Cardiac septum (tissue), 1 donor: Measurements from ENCODE around the gene RIOK1. TPM values are rescaled to one million over a fixed set of nuclear protein-coding genes. Genes with fewer than 3 reads are reported as not detected.

Source experiments
- DNase-seq: peaks from one replicate; pipeline ENCODE4 v3.0.0-alpha.2; 2020; ENCODE audit warnings: low spot score
- intact Hi-C: fragments of 100-400 bp; cut with DNase I; formaldehyde crosslinking; loops from one replicate; pipeline ENCODE4 v1.14.0; 2022
- total RNA-seq: library from RNA; stranded (reverse); fragmentation: NEBNext Ultra II Directional; extraction: Animal tissue kit (Norgen Biotek cat#: 25700); gene quantifications from one replicate; pipeline ENCODE4 v1.2.1, GENCODE V29; 2021
- donor health status: DM: no; HTN: no; CAD: no.

Gene RIOK1
- total RNA-seq, 1 donor from 2014 or later, result 11.9 TPM

DNA sequence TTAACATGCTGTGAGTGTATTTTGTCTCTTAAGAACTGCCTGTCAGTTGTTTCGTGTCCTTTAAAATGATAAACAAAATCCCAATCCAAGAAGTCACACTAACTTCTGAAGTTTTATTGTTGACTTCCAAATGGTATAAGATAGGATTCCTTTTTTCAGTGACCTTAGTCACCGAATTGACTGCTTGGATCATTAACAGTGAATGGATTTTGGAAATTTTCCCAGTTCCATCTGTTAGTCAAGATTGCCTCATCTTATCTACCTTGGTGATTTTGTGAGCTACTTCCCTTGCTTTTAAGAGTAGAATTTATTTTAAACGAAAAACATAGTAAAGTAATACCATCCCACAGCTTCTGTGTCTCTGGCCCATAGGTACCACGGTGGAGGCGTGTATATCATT is 14.9 kb downstream of the RIOK1 start:
- DNase-seq, result no peak
- intact Hi-C loops, result no loop called here

DNA sequence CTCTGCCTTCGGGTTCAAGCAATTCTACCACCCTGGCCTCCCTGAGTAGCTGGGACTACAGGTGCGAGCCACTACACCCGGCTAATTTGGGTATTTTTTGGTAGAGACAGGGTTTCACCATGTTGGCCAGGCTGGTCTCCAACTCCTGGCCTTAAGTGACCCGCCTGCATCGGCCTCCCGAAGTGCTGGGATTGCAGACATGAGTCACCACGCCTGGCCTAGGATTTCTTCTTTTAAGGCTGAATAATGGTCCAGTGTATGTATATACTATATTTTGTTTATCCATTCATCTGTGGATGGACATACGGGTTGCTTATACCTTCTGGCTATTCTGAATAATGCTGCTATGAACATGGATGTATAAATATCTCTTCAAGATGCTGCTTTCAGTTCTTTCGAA is 17.1 kb downstream of the RIOK1 start:
- no peak for DNase-seq
- intact Hi-C loops, result no loop called here

DNA sequence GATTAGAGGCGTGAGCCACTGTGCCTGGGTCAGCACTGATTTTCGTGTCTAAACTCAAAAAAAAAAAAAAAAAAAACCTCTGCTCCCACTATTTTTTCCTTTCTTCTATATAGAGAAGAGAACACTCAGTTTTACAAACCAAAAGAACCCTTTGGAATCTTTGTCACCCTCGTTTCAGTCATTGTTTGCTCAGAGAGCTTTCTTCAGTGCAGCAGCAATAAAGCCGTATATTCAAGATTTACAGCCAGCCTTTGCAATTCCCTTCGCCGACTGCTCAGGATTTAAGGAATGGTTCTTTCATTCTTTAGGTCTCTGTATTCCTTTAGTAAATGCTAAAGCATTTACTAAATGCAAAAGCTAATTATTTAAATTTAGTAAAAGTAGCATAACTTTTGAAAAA is 20.1 kb downstream of the RIOK1 start:
- no peak for DNase-seq
- intact Hi-C loops, result no loop called here

DNA sequence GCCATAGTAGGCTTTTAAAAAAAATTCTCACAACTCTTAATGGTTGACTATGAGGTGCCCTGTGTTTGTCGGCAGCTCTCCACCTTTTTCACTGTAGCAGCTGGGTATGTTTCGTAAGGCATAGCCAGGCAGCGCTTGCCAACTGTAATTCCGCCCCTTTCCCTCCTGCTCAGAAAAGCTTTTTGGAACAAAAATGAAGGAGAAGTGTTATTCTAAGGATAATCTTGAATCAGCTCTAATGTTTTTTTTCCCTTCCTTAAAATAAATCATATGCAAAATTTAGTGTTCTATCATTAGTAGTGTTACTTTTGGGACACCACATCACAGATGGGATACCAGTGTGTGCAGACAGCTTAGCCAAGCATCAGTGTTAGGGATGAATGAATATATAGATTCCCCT is 21.2 kb downstream of the RIOK1 start:
- no peak for DNase-seq
- intact Hi-C loops, result no loop called here

DNA sequence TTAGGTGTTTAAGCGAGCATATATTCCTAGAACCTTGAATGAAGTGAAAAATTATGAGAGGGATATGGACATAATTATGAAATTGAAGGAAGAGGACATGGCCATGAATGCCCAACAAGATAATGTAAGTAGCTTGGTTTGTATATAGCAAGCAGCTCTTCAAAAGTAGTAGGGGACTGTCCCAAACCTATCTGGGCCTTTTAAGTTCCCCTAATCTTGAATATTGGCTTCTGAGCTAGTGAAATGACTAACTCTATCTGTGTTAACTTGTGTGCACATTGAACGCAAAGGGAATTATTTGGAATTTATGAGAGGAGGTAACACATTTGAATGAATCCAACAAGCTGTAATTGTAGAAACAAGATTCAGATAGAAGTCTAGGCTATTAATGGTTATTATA is 21.7 kb downstream of the RIOK1 start:
- no peak for DNase-seq
- intact Hi-C loops, result no loop called here

DNA sequence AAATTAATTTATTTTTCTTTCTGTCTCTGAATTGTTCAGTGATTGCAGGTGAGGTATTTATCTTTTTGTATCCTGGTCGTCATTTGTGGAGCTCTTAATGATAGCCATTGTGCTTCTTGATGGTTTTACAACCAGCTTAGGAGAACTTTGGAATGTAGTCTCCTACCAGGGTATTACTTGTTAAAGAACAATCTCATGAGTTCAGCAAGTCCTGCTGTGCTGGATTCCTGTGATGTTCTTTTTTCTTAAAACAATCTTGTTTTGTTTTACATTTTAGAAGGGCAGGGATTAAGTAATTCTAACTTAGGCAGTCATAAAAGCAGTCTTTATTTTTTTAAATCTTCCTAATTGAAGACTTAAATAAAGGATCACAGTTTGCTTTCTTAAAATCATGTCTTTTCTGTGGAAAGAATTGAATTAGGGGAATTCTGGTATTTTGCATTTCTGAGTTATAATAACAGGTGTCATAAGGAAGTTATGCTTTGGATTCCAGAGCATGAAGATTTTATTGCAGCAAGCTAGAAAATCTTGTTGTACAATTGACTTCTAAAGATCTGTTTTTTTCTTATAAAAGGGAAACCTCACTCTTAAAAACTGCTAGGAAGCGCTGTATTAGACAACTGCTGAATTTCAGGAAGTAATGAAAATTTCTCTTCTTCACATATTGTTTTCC is 23.7 kb downstream of the RIOK1 start:
- intact Hi-C loops, result no loop called here
- DNase-seq, result no peak

DNA sequence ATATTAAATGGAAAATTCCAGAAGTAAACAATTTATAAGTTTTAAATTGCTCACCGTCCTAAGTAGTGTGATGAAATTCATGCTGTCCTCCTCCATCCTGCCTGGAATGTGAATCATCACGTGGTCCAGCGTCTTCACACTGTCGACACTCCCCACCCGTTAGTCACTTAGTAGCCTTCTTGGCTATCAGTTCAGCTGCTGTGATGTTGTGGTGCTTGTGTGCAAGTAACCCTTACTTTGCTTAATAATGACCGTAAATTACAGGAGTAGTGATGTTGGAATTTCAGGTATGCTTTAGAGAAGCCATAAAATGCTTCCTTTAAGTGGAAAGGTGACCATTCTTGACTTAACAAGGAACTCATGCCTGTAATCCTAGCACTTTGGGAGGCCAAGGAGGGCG is 25.2 kb downstream of the RIOK1 start:
- intact Hi-C loops, result no loop called here
- DNase-seq, result no peak

DNA sequence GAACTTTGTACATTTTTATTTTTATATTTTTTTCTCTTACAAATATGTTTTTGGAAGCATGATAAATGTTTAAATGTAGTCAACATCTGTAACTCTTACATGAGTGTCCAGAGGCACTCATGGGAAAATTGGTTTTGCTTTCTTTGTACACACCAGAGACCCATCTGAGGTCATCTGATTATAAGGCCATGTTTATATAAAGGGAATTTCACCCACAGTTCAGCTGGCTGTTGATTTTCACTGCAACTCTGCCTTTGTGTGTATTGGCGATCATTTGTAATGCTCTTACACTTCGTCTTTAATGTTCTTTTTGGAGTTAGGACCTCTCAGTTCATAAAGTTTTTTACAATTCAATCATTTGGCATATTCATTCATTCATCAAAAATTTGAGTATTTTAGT is 28.1 kb downstream of the RIOK1 start:
- DNase-seq, result no peak
- intact Hi-C loops, result no loop called here

DNA sequence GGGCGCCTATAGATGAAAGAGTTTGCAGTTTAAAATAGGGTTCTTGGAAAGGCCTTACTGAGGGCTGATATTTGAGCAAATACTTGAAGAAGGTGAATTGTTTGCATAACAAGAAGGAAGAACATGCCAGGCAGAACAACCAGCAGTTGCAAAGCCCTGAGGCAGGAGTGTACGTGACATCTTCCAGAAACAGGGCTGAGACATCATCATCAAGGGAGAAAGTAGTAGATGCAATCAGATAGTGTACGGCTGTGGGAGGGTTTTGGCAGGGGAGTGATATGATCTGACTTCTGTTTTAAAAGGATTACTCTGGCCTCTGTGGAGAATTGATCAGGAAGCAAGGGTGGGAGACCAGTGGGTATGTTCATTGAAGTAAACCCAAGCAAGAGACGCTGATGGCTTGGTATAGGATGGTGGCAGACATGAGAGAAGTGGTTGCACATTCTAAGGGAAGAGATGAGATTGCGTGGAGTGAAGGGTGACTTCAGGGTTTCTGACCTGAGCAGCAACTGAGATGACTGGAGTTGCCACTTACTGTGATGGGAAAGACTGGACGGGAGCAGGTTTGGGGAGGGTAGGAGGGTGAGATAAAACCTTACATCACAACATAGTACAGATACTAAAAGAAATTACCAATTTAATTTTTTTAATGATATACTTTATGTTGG is 28.8 kb downstream of the RIOK1 start:
- intact Hi-C loops, result no loop called here
- DNase-seq, result no peak

DNA sequence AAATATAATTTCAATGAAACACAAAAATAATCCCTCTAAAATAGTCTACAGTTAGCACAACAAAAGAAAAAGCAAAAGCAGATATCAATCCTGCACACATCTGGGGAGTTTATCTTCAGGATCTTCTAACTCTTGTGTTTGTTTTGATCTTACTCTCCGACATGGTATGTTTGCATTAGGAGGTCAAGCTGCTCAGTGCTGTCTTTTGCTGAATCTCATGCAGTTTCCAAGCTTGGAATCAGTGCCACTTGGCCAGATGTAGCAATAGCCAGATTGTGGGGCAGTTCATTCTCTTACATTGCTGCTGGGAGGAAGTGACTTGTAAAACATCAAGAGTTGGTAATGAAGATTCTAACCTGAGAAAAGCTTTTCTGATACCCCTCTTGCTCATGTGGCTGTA is 29.5 kb downstream of the RIOK1 start:
- intact Hi-C loops, result no loop called here
- no peak for DNase-seq

DNA sequence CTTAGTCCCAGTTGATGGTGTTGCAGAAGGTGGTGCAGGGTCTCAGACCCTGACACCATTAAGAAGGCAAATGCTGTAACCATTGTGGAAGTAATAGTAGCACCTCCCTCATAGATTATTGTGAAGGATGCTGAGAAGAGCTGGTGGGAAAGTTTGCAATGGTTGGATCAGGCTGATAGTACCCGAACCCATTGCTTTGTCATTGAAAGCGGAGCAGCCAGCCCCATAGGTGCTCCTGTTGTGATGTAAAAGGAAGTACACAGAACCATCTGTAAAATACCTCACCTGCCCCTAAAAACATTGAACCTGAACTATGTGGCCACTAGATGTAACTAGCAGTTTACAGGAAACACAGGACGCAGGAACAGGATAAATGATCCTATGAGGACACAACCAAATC is 31.5 kb downstream of the RIOK1 start:
- DNase-seq, result no peak
- intact Hi-C loops, result loop anchor here (10.0 kb wide), 1 partner anchor 124 kb away; the partner anchor contains the start of gene DSP

DNA sequence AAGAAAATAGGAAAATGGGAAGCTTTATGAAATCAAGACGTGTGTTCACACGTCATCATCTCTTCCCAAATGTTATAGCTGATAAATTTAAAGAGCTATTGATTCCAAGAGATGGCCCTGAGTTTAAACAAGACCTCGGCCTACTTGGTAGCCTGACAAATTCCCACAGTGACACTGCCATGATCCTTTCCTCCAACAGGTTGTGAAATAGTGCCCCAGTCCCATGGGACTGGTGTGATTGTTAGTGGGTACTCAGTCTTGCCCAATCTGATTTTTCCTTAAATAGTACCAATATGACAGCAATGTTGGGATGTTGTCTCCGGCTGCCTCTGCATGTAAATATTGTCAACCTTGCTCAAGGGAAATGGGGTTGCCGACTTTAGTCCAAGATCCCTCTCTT is 34.5 kb downstream of the RIOK1 start:
- no peak for DNase-seq
- intact Hi-C loops, result loop anchor here (10.0 kb wide), 1 partner anchor 121 kb away; the partner anchor contains the start of gene DSP

DNA sequence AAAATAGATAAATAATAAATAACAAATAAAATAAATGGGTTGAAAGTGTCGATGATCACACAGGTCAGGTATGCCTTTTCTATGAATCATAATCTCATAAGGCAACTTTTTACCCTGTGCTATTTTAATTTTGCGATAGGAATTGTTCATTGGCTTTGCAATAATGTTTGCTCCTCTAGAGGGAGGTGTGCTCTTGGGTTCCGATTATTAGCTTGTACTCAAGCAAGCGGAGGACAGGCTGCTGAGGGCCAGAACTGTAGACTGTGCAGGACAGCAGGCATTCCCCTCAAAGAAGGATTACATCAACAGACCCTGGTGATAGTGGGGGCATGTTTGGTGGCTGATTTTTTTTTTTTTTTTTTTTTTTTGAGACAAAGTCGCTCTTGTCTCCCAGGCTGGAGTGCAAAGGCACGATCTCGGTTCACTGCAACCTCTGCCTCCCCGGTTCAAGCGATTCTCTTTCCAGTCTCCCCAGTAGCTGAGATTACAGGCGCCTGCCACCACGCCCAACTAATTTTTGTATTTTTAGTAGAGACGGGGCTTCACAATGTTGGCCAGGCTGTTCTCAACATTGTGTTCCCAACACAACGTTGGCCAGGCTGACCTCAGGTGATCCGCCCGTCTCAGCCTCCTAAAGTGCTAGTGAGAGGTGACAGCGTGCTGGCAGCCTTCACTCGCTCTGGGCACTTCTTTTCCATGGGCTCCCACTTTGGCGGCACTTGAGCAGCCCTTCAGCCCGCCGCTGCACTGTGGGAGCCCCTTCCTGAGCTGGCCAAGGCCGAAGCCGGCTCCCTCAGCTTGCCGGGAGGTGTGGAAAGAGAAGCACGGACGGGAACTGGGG is 35.6 kb downstream of the RIOK1 start:
- intact Hi-C loops, result loop anchor here (5.0 to 10.0 kb wide), 3 partner anchors 120 to 192 kb away; partner anchors contain the start of gene DSP
- DNase-seq, result no peak

DNA sequence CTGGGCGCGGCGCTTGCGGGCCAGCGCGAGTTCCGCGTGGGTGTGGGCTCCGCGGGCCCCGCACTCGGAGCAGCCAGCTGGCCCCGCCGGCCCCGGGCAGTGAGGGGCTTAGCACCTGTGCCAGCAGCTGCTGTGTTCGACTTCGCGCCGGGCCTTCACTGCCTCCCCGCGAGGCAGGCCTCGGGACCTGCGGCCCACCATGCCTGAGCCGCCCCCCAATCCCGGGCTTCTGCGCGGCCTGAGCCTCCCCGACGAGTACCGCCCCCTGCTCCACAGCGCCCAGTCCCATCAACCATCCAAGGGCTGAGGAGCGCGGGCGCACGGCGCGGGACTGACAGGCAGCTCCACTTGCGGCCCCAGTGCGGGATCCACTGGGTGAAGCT is 36.2 kb downstream of the RIOK1 start:
- DNase-seq, result no peak
- intact Hi-C loops, result loop anchor here (5.0 to 10.0 kb wide), 3 partner anchors 119 to 192 kb away; partner anchors contain the start of gene DSP

DNA sequence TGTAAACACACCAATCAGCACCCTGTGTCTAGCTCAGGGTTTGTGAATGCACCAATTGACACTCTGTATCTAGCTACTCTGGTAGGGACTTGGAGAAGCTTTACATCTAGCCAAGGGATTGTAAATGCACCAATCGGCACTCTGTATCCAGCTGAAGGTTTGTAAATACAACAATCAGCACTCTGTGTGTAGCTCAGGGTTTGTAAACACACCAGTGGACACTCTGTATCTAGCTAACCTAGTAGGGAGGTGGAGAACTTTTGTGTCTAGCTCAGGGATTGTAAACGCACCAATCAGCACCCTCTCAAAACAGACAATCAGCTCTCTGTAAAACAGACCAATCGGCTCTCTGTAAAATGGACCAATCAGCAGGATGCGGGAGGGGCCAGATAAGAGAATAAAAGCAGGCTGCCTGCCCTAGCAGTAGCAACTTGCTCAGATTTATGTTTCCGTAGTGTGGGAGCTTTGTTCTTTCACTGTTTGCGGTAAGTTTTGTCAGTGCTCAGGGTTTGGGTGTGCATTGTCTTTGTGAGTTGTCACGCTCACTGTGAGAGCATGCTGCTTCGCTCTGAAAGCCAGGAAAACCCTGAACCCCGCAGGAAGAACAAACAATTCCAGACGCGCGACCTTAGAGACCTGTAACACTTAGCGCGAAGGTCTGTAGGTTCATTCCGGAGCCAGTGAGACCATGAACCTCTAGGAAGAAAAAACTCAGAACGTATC is 37.0 kb downstream of the RIOK1 start:
- intact Hi-C loops, result loop anchor here (5.0 to 10.0 kb wide), 3 partner anchors 118 to 191 kb away; partner anchors contain the start of gene DSP
- DNase-seq, result no peak

DNA sequence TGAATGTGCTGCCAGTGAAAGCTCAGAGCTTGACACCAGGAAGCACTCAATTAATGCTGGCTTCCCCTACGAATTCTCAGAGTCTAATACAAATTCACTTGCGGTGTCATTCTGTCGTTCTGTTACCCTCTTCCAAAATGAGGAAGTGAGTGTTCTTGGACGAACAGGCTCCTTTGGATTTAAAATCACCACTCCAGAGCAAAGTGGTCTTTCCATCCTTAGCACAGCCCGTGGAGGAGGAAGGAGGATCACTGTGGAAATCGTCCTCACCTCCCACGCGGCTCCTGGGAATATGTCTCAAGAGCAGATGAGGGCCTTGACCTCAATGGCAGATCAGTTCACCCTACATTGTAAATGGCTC is 41.7 kb downstream of the RIOK1 start:
- no peak for DNase-seq
- intact Hi-C loops, result no loop called here

DNA sequence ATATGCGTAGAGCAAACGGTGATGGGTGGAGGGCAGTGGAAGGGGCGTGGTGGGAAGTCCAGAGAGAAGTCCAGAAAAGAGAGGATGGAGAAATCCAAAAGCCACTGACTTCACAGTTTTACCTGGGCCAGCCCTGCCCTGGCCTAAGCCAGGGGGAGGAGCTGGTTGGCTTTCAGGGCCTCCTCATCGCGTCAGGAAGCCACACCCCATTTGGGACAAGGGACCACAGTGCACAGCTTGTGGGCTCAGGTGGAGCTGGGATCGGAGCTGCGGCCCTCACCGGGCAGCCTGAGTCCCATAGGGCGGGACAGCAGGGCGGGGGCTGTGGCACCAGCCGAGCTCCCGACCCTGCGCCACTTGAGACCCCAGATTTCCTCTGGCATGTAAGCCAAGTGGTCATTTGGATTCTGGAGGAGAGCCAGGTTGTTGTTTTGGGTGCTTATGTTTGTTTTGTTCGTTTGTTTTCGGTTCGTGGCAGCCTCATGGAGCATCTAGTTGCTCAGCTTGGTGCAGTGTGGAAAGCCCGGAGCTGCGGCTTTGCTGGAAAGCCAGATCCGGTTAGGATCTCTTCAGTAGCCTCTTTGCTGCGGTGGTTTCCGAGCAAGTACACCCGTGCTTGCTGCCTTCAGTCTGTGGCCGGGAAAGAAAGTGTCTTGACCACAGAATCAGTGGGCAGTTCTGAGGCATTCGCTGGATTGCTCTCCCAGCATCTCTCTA is 42.2 kb downstream of the RIOK1 start:
- DNase-seq, result no peak
- intact Hi-C loops, result no loop called here

DNA sequence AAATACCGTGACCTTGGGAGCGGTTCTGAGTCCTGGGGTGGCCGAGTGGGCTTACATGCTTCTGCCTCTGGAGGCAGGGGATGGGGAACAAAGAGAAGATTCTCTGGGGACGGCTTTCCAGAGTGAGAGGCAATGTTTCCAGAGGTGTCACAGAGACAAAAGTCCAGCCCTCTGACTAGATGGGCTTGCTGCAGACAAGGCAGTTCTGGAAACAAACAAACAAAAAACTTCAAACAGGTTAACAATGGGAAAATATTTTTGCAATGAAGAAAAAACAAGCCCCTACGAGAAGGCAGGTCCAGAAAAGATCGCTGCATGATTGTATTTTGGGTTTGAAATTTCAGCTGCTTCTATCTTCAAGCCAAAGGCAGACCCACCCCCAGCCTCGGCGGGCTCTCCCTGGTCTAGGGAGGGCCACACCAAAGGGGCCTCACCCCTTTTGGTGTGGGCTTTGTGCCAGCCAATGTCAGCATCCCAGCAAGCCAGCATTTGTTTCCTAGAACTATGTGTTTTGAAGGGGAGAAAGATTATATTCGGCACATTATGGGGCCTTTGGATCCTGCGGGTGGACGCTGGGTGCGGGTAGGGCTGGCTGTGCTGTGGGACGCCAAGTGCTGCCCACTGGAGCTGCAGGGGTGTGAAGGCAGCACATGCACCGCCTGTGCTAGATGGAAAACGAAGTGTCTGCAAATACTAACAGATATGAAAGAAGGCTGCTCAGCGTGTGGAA is 42.9 kb downstream of the RIOK1 start:
- intact Hi-C loops, result no loop called here
- DNase-seq, result no peak
